ENCODE data around the gene ADAMTS1.

- TF ChIP-seq CTCF (conservative IDR thresholded peaks at IDR 0.05 in 1 of 2, IDR thresholded peaks at IDR 0.05 in 1 of 2; ENCODE audit: low read depth in 1 of 2, low read length in 2 of 2) (no peak), EZH2 (IDR thresholded peaks at IDR 0.05; ENCODE audit: low read length, missing control alignments) (no peak)
These were observed at the start of gene ADAMTS1 for GRCh38 chr21:26845066-26845758.

Data from fibroblast of lung (primary cell).